Upper lobe of left lung (tissue), 4 donors: ENCODE results near the gene KMT2E.

Experiments
- POLR2A ChIP-seq, 4 donors: fragments of 450-650 bp; IDR thresholded peaks; one replicate each; pipeline ENCODE4 v1.5.1; 2016 to 2017; ENCODE audit warnings: antibody characterized with exemption in 4 of 4, mild to moderate bottlenecking in 2 of 4
- TF ChIP-seq, protein P1 (sequence below), 6 experiments: fragments of 450-650 bp in 4 of 6; fragments of 200-600 bp in 2 of 6; sonication (generic) in 2 of 6; IDR thresholded peaks; one replicate each; pipeline ENCODE4 v1.5.1; 2016 to 2019; ENCODE audit warnings: antibody characterized with exemption in 6 of 6

DNA sequence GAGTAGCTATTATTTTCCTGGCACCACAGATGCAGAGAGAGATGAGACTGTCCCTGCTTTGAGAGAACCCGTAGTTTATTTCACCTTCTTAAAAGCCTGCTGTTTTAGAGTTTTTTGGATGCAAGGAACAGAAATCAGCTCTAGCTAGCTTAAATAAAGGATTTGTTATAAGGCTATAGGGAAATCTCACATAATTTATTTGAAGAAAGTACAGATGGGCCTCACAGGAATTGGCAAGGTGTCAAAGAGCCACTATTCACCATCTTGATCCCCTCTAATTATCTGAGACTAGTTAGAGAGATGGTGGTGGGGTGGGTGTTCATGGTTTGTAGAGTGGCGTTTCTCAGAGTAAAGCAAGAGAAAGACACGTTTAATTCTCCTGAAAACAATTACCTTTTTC, 7.3 kb downstream of the KMT2E start:
- TF ChIP-seq POLR2A (IDR thresholded peaks at IDR 0.05) = no peak
- TF ChIP-seq, protein P1, sequence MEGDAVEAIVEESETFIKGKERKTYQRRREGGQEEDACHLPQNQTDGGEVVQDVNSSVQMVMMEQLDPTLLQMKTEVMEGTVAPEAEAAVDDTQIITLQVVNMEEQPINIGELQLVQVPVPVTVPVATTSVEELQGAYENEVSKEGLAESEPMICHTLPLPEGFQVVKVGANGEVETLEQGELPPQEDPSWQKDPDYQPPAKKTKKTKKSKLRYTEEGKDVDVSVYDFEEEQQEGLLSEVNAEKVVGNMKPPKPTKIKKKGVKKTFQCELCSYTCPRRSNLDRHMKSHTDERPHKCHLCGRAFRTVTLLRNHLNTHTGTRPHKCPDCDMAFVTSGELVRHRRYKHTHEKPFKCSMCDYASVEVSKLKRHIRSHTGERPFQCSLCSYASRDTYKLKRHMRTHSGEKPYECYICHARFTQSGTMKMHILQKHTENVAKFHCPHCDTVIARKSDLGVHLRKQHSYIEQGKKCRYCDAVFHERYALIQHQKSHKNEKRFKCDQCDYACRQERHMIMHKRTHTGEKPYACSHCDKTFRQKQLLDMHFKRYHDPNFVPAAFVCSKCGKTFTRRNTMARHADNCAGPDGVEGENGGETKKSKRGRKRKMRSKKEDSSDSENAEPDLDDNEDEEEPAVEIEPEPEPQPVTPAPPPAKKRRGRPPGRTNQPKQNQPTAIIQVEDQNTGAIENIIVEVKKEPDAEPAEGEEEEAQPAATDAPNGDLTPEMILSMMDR (IDR thresholded peaks at IDR 0.05) = no peak
